HepG2 (cell line): ENCODE measurements around the gene B3GNT2. TPM values are rescaled to one million over a fixed set of nuclear protein-coding genes. Genes with fewer than 3 reads are reported as not detected.

Experiments used
- ATAC-seq: fragments of 200-7000 bp; cut with Tn5 transposase; 3 replicates; pipeline ENCODE4 v1.9.1; 2020; ENCODE audit warnings: mild to moderate bottlenecking, moderate library complexity
- BruUV-seq: library from RNA; stranded (reverse); fragments of 400-500 nt; replicated peaks from 2 replicates; lab custom pipeline; 2021; lab: Mats Ljungman, UMichigan
- CTCF ChIA-PET: fragments of 300-600 bp; formaldehyde crosslinking; extraction: SDS; loops from one replicate; lab custom pipeline; 2021; ENCODE audit warnings: low total read pairs, inconsistent platforms, low intra/inter-chr PET ratio; lab: Yijun Ruan, JAX
- POLR2A ChIA-PET: fragments of 350-600 bp; sonication (Branson Sonifier 250); formaldehyde crosslinking; loops from one replicate; lab custom pipeline; 2020; ENCODE audit warnings: antibody characterized with exemption, inconsistent platforms; lab: Yijun Ruan, JAX
- DNase-seq: peaks from one replicate; pipeline ENCODE4 v3.0.0-alpha.2; 2015; ENCODE audit warnings: low spot score
- FAIRE-seq: peaks from 3 replicates; lab custom pipeline; 2011; peaks lifted over from hg19 to GRCh38; lab: Jason Lieb, UNC
- H2AFZ ChIP-seq: one replicate; pipeline ENCODE4 v1.6.1; 2011; ENCODE audit warnings: low read length, inconsistent platforms
- H3K27ac ChIP-seq: fragments of 300-600 bp; 3 replicates; pipeline ENCODE4 v1.8.0; 2011; ENCODE audit warnings: mixed run types, mild to moderate bottlenecking, mixed read lengths, low read length, inconsistent platforms; ENCODE audit not compliant: insufficient read depth; ENCODE audit errors: extremely low read length
- H3K27me3 ChIP-seq, 2 experiments: fragments of 200-600 bp in 1 of 2; 2 replicates in 1 of 2; 3 replicates in 1 of 2; pipeline versions ENCODE4 v1.6.0 to v1.8.0; 2011; ENCODE audit warnings: low read length in 2 of 2, mild to moderate bottlenecking in 2 of 2, moderate library complexity in 2 of 2, inconsistent platforms in 1 of 2; ENCODE audit not compliant: insufficient read depth in 2 of 2, control insufficient read depth in 1 of 2
- H3K36me3 ChIP-seq, 2 experiments: fragments of 200-600 bp in 1 of 2; replicated peaks in 1 of 2; 2 replicates in 1 of 2; 3 replicates in 1 of 2; pipeline versions ENCODE4 v1.5.1 to v1.8.0; 2011; ENCODE audit warnings: low read length in 2 of 2, inconsistent platforms in 1 of 2; ENCODE audit not compliant: insufficient read depth in 2 of 2, control insufficient read depth in 1 of 2
- H3K4me1 ChIP-seq: 2 replicates; pipeline ENCODE4 v1.5.1; 2012; ENCODE audit warnings: low read length, inconsistent platforms; ENCODE audit not compliant: insufficient read depth
- H3K4me2 ChIP-seq: 2 replicates; pipeline ENCODE4 v1.6.0; 2011; ENCODE audit warnings: low read depth, low read length, inconsistent platforms
- H3K4me3 ChIP-seq, 3 experiments: fragments of 200-600 bp in 1 of 3; sonication (generic), shearing (Covaris generic) in 1 of 3; replicated peaks in 1 of 3; 2 replicates each; pipeline ENCODE4 v1.5.1; 2011 to 2016; ENCODE audit warnings: low read length in 3 of 3, inconsistent platforms in 2 of 3, low read depth in 2 of 3, mild to moderate bottlenecking in 2 of 3, control low read depth in 1 of 3, mixed read lengths in 1 of 3; ENCODE audit not compliant: insufficient read depth in 1 of 3
- H3K79me2 ChIP-seq: one replicate; pipeline ENCODE4 v1.6.1; 2011; ENCODE audit warnings: low read length, inconsistent platforms; ENCODE audit not compliant: insufficient read depth
- H3K9ac ChIP-seq: 2 replicates; pipeline ENCODE4 v1.6.0; 2011; ENCODE audit warnings: mild to moderate bottlenecking, low read depth, low read length, inconsistent platforms; ENCODE audit not compliant: insufficient read depth
- H3K9me3 ChIP-seq: 2 replicates; pipeline ENCODE4 v1.5.1; 2012; ENCODE audit warnings: mild to moderate bottlenecking, low read length
- H4K20me1 ChIP-seq: 2 replicates; pipeline ENCODE4 v1.6.0; 2011; ENCODE audit warnings: inconsistent platforms, mild to moderate bottlenecking, low read length, moderate library complexity; ENCODE audit not compliant: insufficient read depth
- ESRRA ChIP-seq: sonication (generic); formaldehyde crosslinking; IDR thresholded peaks from 2 replicates; pipeline ENCODE4 v1.5.1; 2020; ENCODE audit warnings: mild to moderate bottlenecking, low read depth, missing genetic modification reagents
- MAFG ChIP-seq: sonication (generic); formaldehyde crosslinking; IDR thresholded peaks from 2 replicates; pipeline ENCODE4 v1.5.1; 2020; ENCODE audit warnings: mild to moderate bottlenecking, missing genetic modification reagents
- MEF2D ChIP-seq: sonication (generic); formaldehyde crosslinking; IDR thresholded peaks from 2 replicates; pipeline ENCODE4 v1.5.1; 2020; ENCODE audit warnings: mild to moderate bottlenecking, missing genetic modification reagents
- MTA3 ChIP-seq: sonication (generic); formaldehyde crosslinking; IDR thresholded peaks from 2 replicates; pipeline ENCODE4 v1.4.0; 2020; ENCODE audit warnings: missing genetic modification reagents
- RBFOX2 ChIP-seq: fragments of 200-400 bp; formaldehyde crosslinking; IDR thresholded peaks from 2 replicates; pipeline ENCODE4 v1.6.1; 2017; ENCODE audit warnings: low read depth, mild to moderate bottlenecking, low read length
- RNF2 ChIP-seq: fragments of 450-650 bp; conservative IDR thresholded peaks from 2 replicates; pipeline ENCODE4 v1.6.1; 2016; ENCODE audit warnings: low read depth
- SMC3 ChIP-seq: IDR thresholded peaks from 2 replicates; pipeline ENCODE4 v1.6.1; 2011; ENCODE audit warnings: low read length, improper control_type of control experiment
- SRSF9 ChIP-seq: fragments of 200-400 bp; formaldehyde crosslinking; IDR thresholded peaks from 2 replicates; pipeline ENCODE4 v1.6.1; 2018; ENCODE audit warnings: borderline replicate concordance, mild to moderate bottlenecking, low read depth, low read length; ENCODE audit not compliant: insufficient read depth, poor library complexity, severe bottlenecking
- ZBTB43 ChIP-seq: sonication (generic); formaldehyde crosslinking; conservative IDR thresholded peaks from 2 replicates; pipeline ENCODE4 v1.4.0; 2020; ENCODE audit warnings: missing genetic modification reagents
- ZNF251 ChIP-seq: sonication (generic); formaldehyde crosslinking; IDR thresholded peaks from 2 replicates; pipeline ENCODE4 v1.9.0; 2021; ENCODE audit warnings: mild to moderate bottlenecking, missing genetic modification reagents
- ZNF558 ChIP-seq: sonication (generic); formaldehyde crosslinking; IDR thresholded peaks from 2 replicates; pipeline ENCODE4 v1.9.0; 2022; ENCODE audit warnings: mild to moderate bottlenecking, missing genetic modification reagents, borderline replicate concordance
- ZNF572 ChIP-seq: sonication (generic); formaldehyde crosslinking; IDR thresholded peaks from 2 replicates; pipeline ENCODE4 v1.5.1; 2020; ENCODE audit warnings: mild to moderate bottlenecking, missing genetic modification reagents
- ZSCAN21 ChIP-seq: sonication (generic); formaldehyde crosslinking; IDR thresholded peaks from 2 replicates; pipeline ENCODE4 v1.8.0; 2022; ENCODE audit warnings: mild to moderate bottlenecking, missing genetic modification reagents, moderate library complexity, borderline replicate concordance
- in situ Hi-C: cut with HindIII; loops from 2 replicates; pipeline ENCODE4 v1.10.0; 2017; ENCODE audit warnings: low pct_unique_long_range_greater_than_20kb; ENCODE audit not compliant: extremely low pct_ligation_motif_present
- intact Hi-C: fragments of 100-400 bp; cut with micrococcal nuclease; formaldehyde crosslinking; loops from one replicate; pipeline ENCODE4 v1.10.0; 2022; ENCODE audit not compliant: unreplicated experiment
- polyA plus RNA-seq, 8 experiments: library from polyadenylated mRNA; depleted of rRNA in 3 of 8; stranded (reverse) in 7 of 8; unstranded in 1 of 8; fragments of >200 nt; fragmentation: Illumina TruSeq in 4 of 8; extraction: Trizol in 4 of 8; gene quantifications; 2 replicates each; pipeline versions ENCODE4 v1.2.1 to v1.2.3, GENCODE V29; 2011 to 2016; ENCODE audit warnings: low read depth in 4 of 8, missing spikeins in 1 of 8, mixed read lengths in 1 of 8; ENCODE audit not compliant: insufficient read depth in 1 of 8
- total RNA-seq, 5 experiments: library from RNA; depleted of rRNA; stranded (reverse); fragments of >200 nt; fragmentation: Illumina TruSeq; extraction: Trizol; gene quantifications; 2 replicates each; pipeline ENCODE4 v1.2.3, GENCODE V29; 2016; ENCODE audit warnings: low read depth in 1 of 5
- TF ChIP-seq, protein P1 (sequence below): sonication (generic); formaldehyde crosslinking; IDR thresholded peaks from 2 replicates; pipeline ENCODE4 v1.4.0; 2020; ENCODE audit warnings: missing genetic modification reagents
- TF ChIP-seq, protein P2 (sequence below): sonication (generic); formaldehyde crosslinking; IDR thresholded peaks from 2 replicates; pipeline ENCODE4 v1.5.0; 2020; ENCODE audit warnings: missing genetic modification reagents

B3GNT2 gene
- total and polyA plus RNA-seq, 2 of the 13 experiments (the other 11 are each of a cell fraction or from before 2014, with no cell fraction given): 26.3 to 28.5 TPM

- TF ChIP-seq, protein P1, sequence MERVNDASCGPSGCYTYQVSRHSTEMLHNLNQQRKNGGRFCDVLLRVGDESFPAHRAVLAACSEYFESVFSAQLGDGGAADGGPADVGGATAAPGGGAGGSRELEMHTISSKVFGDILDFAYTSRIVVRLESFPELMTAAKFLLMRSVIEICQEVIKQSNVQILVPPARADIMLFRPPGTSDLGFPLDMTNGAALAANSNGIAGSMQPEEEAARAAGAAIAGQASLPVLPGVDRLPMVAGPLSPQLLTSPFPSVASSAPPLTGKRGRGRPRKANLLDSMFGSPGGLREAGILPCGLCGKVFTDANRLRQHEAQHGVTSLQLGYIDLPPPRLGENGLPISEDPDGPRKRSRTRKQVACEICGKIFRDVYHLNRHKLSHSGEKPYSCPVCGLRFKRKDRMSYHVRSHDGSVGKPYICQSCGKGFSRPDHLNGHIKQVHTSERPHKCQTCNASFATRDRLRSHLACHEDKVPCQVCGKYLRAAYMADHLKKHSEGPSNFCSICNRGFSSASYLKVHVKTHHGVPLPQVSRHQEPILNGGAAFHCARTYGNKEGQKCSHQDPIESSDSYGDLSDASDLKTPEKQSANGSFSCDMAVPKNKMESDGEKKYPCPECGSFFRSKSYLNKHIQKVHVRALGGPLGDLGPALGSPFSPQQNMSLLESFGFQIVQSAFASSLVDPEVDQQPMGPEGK (CRISPR knock-in tag): no peak
- TF ChIP-seq RNF2: no peak
Observed at GRCh38 chr2:62147610-62148301, 48.2 kb upstream of the B3GNT2 start (continued).

GRCh38 chr2:62149708-62150107, 46.2 kb upstream of the B3GNT2 start:
- DNase-seq (no peak), FAIRE-seq (no peak), ATAC-seq (no peak)
- Histone ChIP-seq H3K27me3 (no peaks in the 10 kb centered on the region), H3K4me2 (no peak overlapping the region), H2AFZ (no peak overlapping the region), H3K4me1 (peaks cover 12% of the 10 kb centered on the region), H3K27ac (no peak overlapping the region), H3K9me3 (no peaks in the 10 kb centered on the region), H3K36me3 (no peaks in the 10 kb centered on the region), H3K9ac (no peak overlapping the region), H4K20me1 (no peaks in the 10 kb centered on the region), H3K79me2 (no peaks in the 10 kb centered on the region), H3K4me3 (no peak overlapping the region)
- in situ Hi-C loops (no loop called here), intact Hi-C loops (no loop called here)
- ChIA-PET POLR2A (no interaction called here), CTCF (no interaction called here)
- no TSS peak for BruUV-seq
- TF ChIP-seq, protein P2, sequence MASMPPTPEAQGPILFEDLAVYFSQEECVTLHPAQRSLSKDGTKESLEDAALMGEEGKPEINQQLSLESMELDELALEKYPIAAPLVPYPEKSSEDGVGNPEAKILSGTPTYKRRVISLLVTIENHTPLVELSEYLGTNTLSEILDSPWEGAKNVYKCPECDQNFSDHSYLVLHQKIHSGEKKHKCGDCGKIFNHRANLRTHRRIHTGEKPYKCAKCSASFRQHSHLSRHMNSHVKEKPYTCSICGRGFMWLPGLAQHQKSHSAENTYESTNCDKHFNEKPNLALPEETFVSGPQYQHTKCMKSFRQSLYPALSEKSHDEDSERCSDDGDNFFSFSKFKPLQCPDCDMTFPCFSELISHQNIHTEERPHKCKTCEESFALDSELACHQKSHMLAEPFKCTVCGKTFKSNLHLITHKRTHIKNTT (CRISPR knock-in tag): no peak
- no peak for TF ChIP-seq ZNF572 (CRISPR knock-in tag)
- TF ChIP-seq MEF2D: no peak
- TF ChIP-seq RBFOX2: no peak
- no peak for TF ChIP-seq ZSCAN21 (CRISPR knock-in tag)
- no peak for TF ChIP-seq ZNF558 (CRISPR knock-in tag)
- no peak for TF ChIP-seq MTA3
- no peak for TF ChIP-seq ZNF251 (CRISPR knock-in tag)
- no peak for TF ChIP-seq MAFG (CRISPR knock-in tag)
- TF ChIP-seq ZBTB43 (CRISPR knock-in tag): no peak
- TF ChIP-seq SRSF9: no peak
- TF ChIP-seq ESRRA (CRISPR knock-in tag): no peak
- TF ChIP-seq SMC3: no peak
